HG03378 (cell line): ENCODE results near the gene LIMS2.

Experiments
- ATAC-seq: cut with Tn5 transposase; IDR thresholded peaks from one replicate; pipeline ENCODE4 v1.9.1; 2021; ENCODE audit warnings: mild to moderate bottlenecking, moderate library complexity; ENCODE audit not compliant: unreplicated experiment

The LIMS2 gene

DNA sequence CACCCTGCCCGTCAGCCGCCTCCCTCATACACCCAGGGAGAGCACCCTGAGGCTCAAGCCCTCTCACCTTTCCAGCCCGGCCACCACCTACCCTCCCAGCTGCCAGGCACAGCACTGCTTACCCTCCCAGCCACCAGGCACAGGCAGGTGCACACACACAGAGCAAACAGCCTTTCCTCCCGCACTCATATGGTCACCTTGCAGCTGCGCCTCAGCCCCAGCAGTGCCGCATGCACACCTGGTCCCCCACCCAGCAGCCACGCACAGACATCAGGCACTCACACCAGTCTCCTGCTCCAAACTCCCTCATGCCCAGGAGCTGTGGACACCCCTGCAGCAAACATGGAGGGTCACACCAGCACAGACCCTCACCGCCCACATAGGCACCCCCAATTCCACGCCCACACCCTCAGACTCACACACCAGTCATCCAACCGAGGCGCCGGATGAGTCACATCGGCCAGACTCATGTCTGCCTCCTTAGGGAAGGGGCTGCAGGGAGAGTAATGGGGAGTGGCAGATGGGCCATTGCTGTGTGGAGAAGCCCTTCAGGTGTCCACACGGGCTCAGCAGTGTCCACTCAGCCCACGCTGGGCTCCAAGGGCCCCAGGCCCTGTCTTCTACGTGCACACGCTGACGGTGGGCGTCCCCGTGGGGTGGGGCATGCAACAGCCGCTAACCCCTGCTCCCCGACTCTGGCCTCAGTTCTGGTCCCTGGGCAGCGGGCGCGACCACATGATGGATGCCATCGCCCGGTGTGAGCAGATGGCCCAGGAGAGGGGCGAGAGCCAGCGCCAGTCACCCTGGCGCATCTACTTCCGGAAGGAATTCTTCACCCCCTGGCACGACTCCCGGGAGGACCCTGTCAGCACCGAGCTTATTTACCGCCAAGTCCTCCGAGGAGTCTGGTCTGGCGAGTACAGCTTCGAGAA is 51.7 kb downstream of the LIMS2 start:
- no peak for ATAC-seq

DNA sequence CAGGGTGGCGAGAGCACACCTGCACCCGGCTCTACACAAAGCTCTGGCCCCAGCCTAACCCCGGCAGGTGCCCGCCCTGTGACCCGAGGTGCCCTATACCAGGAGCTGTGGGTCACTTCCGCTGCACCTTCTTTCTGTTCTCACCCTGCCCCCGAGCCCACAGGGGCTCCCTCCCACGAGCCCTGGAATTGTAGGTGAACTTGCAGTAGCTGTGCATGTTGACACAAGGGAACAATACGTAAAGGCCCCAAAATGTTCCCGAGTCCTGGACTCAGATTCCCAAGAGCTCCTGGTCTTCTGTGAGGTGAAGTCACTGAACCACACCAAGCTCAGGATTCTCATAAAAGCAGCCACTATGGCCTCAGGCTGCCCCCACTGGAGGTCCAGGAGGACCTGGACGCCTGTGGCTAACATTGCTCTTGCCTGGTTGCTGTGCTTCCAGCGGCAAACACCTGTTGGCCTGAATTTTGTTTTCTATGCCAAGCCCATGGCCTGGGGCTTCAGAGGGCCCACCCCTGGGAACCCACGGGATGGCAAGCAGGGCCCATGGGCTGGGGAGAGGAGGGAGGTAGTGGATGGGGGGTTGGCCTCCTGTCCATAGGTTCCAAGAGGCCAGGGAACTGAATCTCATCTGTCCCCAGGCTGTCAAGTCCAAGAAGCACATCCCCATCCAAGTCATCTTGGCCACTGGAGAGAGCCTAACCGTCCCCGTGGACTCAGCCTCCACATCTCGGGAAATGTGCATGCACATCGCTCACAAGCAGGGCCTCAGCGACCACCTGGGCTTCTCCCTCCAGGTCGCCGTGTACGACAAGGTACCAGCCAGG is 52.6 kb downstream of the LIMS2 start:
- no peak for ATAC-seq

- no peak for ATAC-seq
Measured at GRCh38 chr2:127621981-127622431, 53.3 kb downstream of the LIMS2 start.

DNA sequence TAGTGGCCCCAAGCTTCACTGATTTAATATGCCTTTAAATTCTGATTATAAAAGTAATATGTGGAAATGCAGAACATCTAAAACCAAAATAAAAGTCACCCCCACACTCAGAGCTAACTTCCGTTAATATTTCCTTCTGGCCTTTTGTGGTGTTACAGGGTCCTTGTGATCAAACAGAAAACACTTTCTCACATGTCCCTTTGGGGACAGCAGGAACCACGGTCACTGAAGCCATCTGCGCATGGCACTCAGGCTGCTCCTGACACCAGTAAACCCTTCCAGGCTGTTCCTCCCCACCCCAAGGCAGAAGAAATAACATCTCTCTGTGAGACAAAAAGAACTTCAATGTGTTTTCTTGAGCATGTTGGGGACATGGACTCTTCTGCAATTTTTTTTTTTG is 54.5 kb downstream of the LIMS2 start:
- ATAC-seq, result no peak

GRCh38 chr2:127619877-127620705 is 55.2 kb downstream of the LIMS2 start:
- ATAC-seq, result no peak

DNA sequence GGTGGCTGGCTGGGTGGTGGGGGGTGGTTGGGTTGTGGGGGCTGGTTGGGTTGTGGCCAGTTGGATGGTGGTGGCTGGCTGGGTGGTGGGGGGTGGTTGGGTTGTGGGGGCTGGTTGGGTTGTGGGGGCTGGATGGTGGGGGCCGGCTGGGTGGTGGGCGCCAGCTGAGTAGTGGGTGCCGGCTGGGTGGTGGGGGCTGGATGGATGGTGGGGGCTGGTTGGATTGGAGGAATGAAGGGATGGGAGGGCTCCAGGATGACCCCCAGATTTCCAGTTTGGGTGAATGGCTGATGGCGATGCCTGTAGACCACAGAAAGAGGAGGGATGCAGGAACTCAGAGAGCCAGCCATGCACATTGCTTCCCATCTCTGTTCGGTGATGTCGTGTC is 56.1 kb downstream of the LIMS2 start:
- no peak for ATAC-seq

DNA sequence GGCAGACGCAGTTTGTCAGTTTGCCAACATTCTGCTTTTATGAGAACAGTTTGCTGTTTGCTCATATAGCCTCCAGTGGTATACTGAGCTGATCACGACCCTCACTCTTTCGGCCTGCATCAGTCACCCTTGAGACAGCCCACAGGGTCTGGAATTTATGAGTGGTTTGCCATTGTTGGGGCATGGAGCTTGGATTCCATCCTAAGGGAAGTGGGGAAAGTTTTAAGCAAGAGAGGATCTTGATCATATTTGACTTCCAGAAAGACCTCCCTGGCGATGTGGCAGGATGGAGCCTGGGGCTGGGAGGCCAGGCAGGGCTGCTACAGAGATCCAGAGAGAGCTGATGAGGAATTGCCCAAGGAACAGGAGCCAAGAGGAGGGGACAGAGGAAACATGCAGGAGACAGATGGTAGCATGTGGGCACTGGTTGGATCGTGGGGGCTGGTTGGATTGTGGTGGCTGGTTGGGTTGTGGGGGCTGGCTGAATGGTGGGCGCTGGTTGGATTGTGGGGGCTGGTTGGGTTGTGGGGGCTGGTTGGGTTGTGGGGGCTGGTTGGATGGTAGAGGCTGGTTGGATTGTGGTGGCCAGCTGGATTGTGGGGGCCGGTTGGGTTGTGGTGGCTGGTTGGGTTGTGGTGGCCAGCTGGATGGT is 56.7 kb downstream of the LIMS2 start:
- no peak for ATAC-seq

DNA sequence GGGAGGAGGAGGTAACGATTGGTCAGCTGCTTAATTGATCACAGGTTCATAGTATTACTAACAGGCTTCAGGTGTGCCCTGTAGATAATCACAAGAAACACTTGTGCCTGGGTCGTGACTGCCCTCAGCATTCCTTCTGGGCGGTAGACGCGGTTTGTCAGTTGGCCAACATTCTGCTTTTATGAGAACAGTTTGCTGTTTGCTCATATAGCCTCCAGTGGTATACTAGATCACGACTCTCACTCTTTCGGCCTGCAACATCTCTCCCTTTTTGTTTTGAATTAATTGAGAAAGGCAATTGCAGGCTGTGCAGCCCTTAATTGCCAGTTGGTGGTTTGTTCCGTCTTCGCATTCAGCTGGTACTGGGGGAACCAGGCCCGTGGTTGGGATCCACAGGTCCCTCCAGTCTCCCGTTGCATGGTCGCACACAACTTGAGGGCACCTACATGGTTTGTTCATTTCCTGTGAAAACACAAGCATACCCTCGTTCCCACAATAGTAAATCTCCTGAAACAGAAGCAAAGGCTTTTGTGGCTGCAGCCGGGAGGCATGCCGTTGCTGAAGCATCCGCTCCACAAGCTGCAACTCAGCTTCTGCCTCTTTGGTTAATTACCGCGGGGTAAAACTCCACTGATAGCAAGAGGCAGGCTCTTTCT is 59.7 kb downstream of the LIMS2 start:
- ATAC-seq, result no peak

- ATAC-seq, result no peak
Measured at GRCh38 chr2:127614731-127615130, 60.6 kb downstream of the LIMS2 start.

DNA sequence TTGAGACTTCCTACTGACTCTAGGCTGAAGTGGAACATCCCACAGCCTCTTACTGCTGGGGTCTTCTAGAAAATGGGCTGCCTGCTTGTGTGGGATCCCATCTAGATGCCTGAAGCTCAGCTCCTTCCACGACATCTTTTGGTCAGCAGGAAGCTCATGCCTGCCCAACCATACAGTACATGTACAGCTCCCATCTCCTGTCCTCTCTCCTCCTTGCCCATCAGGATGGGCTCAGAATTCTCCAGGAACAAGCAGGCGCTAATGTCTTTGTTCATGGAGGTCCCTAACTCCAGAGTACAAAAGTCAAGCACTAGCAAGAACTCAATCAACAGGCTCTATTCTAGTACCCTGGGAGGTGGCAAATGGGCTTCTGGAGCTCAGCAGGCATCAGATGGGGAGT is 61.1 kb downstream of the LIMS2 start:
- no peak for ATAC-seq

DNA sequence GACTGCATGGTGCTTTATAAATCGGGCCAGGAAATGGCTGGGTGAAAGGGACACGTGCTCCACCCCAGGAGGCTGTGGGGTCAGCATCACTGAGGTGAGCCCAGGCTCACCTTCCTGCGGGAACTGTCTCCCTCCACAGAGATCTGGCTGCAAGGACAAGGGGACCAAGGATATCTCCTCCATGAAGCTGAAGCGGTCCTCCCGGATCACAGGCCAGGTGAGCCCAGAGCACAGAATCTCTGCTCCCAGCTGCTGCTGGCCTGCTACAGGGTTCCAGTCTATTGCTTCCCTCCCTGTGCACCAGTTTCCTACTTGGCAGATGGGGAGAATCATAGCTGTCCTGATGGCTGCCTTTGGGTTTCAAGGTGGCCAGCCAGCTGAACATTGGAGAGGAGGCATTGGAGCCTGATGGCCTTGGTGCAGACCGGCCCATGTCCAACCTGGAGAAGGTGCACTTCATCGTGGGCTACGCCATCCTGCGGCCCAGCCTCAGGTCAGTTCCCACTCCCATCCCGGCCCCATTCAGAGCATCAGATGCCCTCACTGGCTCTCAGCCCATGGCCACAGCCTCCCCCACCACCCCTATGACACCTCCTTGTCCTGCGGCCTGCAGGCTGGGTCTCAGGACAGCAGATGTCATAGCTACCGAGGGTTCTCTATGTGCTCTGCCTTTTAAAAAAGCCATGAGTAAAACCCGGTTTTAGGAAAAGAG is 63.1 kb downstream of the LIMS2 start:
- ATAC-seq, result no peak

GRCh38 chr2:127611076-127611925 is 64.0 kb downstream of the LIMS2 start:
- no peak for ATAC-seq

GRCh38 chr2:127610561-127610960 is 64.8 kb downstream of the LIMS2 start:
- no peak for ATAC-seq

GRCh38 chr2:127609818-127610217 is 65.5 kb downstream of the LIMS2 start:
- ATAC-seq, result no peak

DNA sequence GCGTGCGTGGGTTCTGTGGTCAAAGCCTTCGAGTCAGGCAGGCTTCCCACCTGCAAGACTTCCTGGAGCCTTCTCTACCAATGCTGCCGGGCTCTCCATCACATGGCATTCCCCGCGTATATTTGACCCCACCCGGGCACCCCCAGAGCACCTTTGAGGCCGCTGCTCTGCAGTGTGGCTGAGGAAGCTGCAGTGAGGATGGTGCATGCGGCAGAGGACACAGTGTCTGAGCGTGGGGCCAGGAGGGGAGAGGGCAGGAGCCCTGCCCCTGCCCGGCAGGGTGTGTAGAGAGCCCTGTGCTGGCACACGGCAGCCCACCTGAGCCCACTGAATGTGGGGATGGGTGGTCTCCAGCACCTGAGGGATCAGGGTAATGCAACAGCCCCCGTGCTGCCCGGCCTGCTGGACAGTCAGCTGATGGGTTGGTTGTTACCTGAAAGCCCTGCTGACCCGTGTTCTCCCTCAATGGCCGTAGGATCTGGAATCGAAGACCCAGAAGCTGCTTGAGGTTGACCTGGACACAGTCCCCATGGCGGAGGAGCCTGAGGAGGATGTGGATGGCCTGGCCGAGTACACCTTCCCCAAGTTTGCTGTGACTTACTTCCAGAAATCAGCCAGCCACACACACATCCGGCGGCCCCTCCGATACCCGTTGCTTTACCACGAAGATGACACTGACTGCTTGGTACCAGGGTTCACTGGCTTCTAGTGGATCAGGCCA is 66.1 kb downstream of the LIMS2 start:
- ATAC-seq, result no peak

DNA sequence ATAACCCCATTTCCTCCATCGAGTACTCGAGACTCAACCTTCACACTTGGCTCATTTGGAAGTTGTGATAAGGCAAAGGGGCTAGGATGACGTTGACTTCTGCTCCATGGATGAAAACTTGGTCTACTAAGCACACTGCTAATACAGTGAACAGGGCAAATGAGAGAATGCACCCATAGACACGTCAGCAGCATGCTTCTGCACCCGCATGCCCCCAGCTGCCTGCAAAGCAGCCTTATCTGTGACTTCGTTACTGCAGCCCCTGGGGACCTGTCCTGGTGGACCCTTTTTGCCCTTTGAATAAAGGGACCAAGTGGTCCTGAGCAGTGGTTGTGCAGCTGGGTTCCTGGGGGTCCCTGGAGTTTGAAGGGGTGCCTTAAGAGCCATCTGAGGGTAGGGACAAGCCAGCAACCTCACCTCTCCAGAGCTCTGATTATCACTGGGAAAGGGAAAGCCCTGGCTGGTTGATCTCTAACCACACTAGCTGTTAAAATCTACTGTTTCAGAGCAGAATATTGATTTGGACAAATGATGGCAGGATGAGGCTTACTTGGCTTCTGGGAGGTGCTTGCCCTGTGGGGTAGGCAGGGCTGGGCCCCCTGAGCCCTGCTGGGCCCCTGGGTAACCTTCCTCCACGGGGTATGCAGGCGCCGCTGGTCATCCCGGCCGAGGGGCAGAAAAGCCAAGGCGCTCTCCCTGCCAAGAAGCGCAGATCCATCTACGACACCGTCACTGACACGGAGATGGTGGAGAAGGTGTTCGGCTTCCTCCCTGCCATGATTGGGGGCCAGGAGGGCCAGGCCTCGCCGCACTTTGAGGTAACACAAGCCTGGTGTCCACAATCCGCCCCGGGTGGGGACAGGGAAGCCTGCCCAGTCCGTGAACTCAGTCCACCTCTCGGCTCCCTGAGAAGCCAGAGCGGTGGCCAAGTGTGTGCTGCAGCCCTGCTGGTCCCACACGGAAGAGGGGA is 67.0 kb downstream of the LIMS2 start:
- no peak for ATAC-seq
